Islet precursor cell (in vitro differentiated cells): ENCODE data around the gene ZBTB38.

Experiments
- DNase-seq: peaks from one replicate; pipeline ENCODE4 v3.0.0-alpha.2; 2018

Gene ZBTB38

GRCh38 chr3:141337991-141338390 lies 30.3 kb upstream of the ZBTB38 start:
- DNase-seq, result no peak

GRCh38 chr3:141338881-141339280 lies 29.4 kb upstream of the ZBTB38 start:
- no peak for DNase-seq

- no peak for DNase-seq
Measured at GRCh38 chr3:141341536-141341935, 26.8 kb upstream of the ZBTB38 start.

GRCh38 chr3:141342386-141342785 lies 25.9 kb upstream of the ZBTB38 start:
- DNase-seq, result no peak

GRCh38 chr3:141343077-141343476 lies 25.2 kb upstream of the ZBTB38 start:
- no peak for DNase-seq

- DNase-seq, result no peak
Measured at GRCh38 chr3:141343865-141344271, 24.4 kb upstream of the ZBTB38 start.

- no peak for DNase-seq
Measured at GRCh38 chr3:141345528-141345927, 22.8 kb upstream of the ZBTB38 start.

- DNase-seq, result no peak
Measured at GRCh38 chr3:141346007-141346406, 22.3 kb upstream of the ZBTB38 start.

- DNase-seq, result no peak
Measured at GRCh38 chr3:141346418-141346817, 21.9 kb upstream of the ZBTB38 start.

- no peak for DNase-seq
Measured at GRCh38 chr3:141346839-141347238, 21.5 kb upstream of the ZBTB38 start.

- DNase-seq, result no peak
Measured at GRCh38 chr3:141348837-141349236, 19.5 kb upstream of the ZBTB38 start.

GRCh38 chr3:141349711-141350110 lies 18.6 kb upstream of the ZBTB38 start:
- no peak for DNase-seq

GRCh38 chr3:141350666-141351065 lies 17.6 kb upstream of the ZBTB38 start:
- DNase-seq, result no peak

- DNase-seq, result no peak
Measured at GRCh38 chr3:141352262-141352984, 15.9 kb upstream of the ZBTB38 start.

- no peak for DNase-seq
Measured at GRCh38 chr3:141353652-141354495, 14.4 kb upstream of the ZBTB38 start.

- DNase-seq, result no peak
Measured at GRCh38 chr3:141354517-141354916, 13.8 kb upstream of the ZBTB38 start.

GRCh38 chr3:141355242-141355641 lies 13.1 kb upstream of the ZBTB38 start:
- no peak for DNase-seq

- no peak for DNase-seq
Measured at GRCh38 chr3:141356046-141356445, 12.3 kb upstream of the ZBTB38 start.

- peak; percentile 65 for DNase-seq
Measured at GRCh38 chr3:141360888-141361598, 7.3 kb upstream of the ZBTB38 start.

GRCh38 chr3:141362736-141363135 lies 5.6 kb upstream of the ZBTB38 start:
- DNase-seq, result no peak

- DNase-seq, result no peak
Measured at GRCh38 chr3:141365201-141365600, 3.1 kb upstream of the ZBTB38 start.

- peak; percentile 68 for DNase-seq
Measured at GRCh38 chr3:141366285-141367037, 1.8 kb upstream of the ZBTB38 start.
